Measurements from ENCODE around the gene CARMIL3. TPM values are rescaled to one million over a fixed set of nuclear protein-coding genes. Genes with fewer than 3 reads are reported as not detected.
A peak's percentile ranks its signal among the peaks of the same experiment; 100 is the strongest.

The CARMIL3 gene
- total and polyA plus RNA-seq, 2 of the 8 experiments (the other 6 are each of a cell fraction or from before 2014, with no cell fraction given): 6.0 to 9.0 TPM

DNA sequence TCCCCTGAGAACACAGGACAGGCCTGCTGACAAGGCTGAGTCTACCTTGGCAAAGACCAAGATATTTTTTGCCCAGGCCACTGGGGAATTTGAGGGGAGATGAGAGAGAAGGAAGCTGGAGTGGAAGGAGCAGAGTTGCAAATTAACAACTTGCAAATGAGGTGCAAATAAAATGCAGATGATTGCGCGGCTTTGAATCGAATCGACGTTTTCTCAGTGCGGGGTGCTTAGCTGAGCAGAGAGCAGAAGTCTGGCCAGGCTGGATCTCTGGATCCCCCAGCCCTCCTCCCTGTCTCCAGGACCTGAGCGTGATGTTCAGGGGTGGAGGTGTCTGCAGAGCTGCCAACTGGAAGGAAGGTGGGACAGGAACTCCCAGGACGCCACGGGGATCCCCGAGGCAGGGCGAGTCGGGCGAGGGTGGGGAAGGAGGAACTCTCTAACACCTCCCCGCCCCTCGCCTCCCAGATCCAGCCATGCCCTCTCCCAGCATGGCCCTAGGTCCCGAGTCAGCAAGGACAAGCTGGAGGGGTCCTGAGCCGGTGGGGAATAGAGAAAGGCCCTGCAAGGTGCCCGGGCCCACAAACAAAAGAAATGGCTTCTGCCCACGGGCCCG, 527 bp upstream of the CARMIL3 start:
- Histone ChIP-seq H3K14ac (ENCODE audit: insufficient read length) (no peak overlapping the region), H3K36me3 (ENCODE audit: control insufficient read depth in 2 of 4, insufficient read depth in 4 of 4, low read length in 3 of 4) (no peaks in the 10 kb centered on the region), H2BK20ac (ENCODE audit: low read length) (no peak overlapping the region), H2BK12ac (ENCODE audit: low read depth, low read length) (0 out of 2 replicates have a peak overlapping the region, but pooled peaks have one; percentile 50), H3K23ac (ENCODE audit: insufficient read length) (no peak overlapping the region), H4K91ac (replicated peaks; ENCODE audit: insufficient read length, low read length) (no peak overlapping the region), H2BK120ac (replicated peaks; ENCODE audit: low read depth, low read length) (no peak overlapping the region), H2BK5ac (ENCODE audit: low read depth, low read length) (peak overlapping the region; percentile 60; the same call in 1 of the 2 replicates), H2BK15ac (ENCODE audit: low read length) (no peak overlapping the region), H3K4ac (replicated peaks; ENCODE audit: insufficient read length, low read depth, low read length) (no peak overlapping the region), H4K5ac (ENCODE audit: insufficient read length, low read depth, low read length) (peak overlapping the region; percentile 91), H3K4me1 (replicated peaks in 1 of 4; ENCODE audit: control insufficient read depth in 3 of 4, insufficient read depth in 4 of 4, low read length in 3 of 4) (peaks cover 0 to 10% (median 5%) of the 10 kb centered on the region in 4 experiments; a peak in 5 of 7 replicates), H3K9ac (replicated peaks in 1 of 4; ENCODE audit: extremely low read depth in 1 of 4, low read depth in 3 of 4, low read length in 3 of 4) (peak overlapping the region in 3 of 4 experiments; percentile 38 to 65 (median 46); a peak in 6 of 7 replicates), H4K8ac (ENCODE audit: extremely low read depth, insufficient read depth, low read length) (peak overlapping the region; percentile 97; the same call in 1 of the 2 replicates), H3K23me2 (ENCODE audit: low read depth, low read length) (peaks cover 9% of the 10 kb centered on the region), H3K56ac (replicated peaks; ENCODE audit: insufficient read length, low read depth, low read length) (no peak overlapping the region), H2AK5ac (ENCODE audit: low read depth, low read length) (0 out of 2 replicates have a peak overlapping the region, but pooled peaks have one; percentile 24), H3K27me3 (replicated peaks in 1 of 4; ENCODE audit: control insufficient read depth in 3 of 4, extremely low read depth in 1 of 4, insufficient read depth in 3 of 4, low read length in 3 of 4) (no peaks in the 10 kb centered on the region; a peak in 1 of 7 replicates), H3K79me1 (ENCODE audit: low read depth, low read length) (no peaks in the 10 kb centered on the region), H3K79me2 (ENCODE audit: control insufficient read depth in 1 of 2, insufficient read depth in 2 of 2, low read length in 2 of 2) (no peaks in the 10 kb centered on the region), H3K27ac (ENCODE audit: low read depth, low read length) (no peak overlapping the region), H3K18ac (ENCODE audit: extremely low read depth, low read length) (peak overlapping the region; percentile 48), H2AFZ (ENCODE audit: low read length) (no peak overlapping the region; the same call in 1 of the 2 replicates), H3K9me3 (ENCODE audit: insufficient read depth in 2 of 2, low read depth in 1 of 2, low read length in 1 of 2) (no peaks in the 10 kb centered on the region), H4K20me1 (replicated peaks in 1 of 2; ENCODE audit: control insufficient read depth in 1 of 2, insufficient read depth in 2 of 2, low read length in 2 of 2) (peaks cover 0 to 2% of the 10 kb centered on the region in 2 experiments), H3K4me2 (ENCODE audit: insufficient read depth in 1 of 2, low read depth in 2 of 2, low read length in 2 of 2) (peak overlapping the region; percentile 89 to 99), H3K4me3 (ENCODE audit: extremely low read depth in 1 of 4, insufficient read depth in 2 of 4, low read depth in 3 of 4, low read length in 4 of 4) (peak overlapping the region; percentile 56 to 82 (median 80))
- ChIA-PET CTCF (ENCODE audit: partially characterized antibody) (interaction anchor here (0.6 to 9.6 kb wide), 8 partner anchors 10 to 58 kb away, joined by 3 to 234 read pairs (median 5); partner anchors contain the start of gene PCK2), POLR2A (ENCODE audit: partially characterized antibody) (interaction anchor here (0.7 to 8.0 kb wide), 15 partner anchors 10 to 472 kb away, joined by 3 to 57 read pairs (median 3); partner anchors contain the start of genes DCAF11, JPH4, NRL and PCK2)
- FAIRE-seq (no peak), DNase-seq (ENCODE audit: low read depth in 1 of 2, low spot score in 2 of 2) (peak in 1 of 2 experiments; percentile 77)
- 9% methylated on average over 20 of the region's 20 CpGs; no CpG with 5 or more reads in 1 of the 2 experiments for WGBS, 2 experiments (ENCODE audit: extremely low coverage in 1 of 2, insufficient coverage in 1 of 2, insufficient read length in 1 of 2, insufficient replicate concordance in 2 of 2, low coverage in 1 of 2, low lambda C conversion rate in 2 of 2, missing lambda C conversion rate in 1 of 2)
- TF ChIP-seq TEAD4 (IDR thresholded peaks at IDR 0.05; ENCODE audit: low read depth, low read length): no peak
- no peak for TF ChIP-seq RFX5 (IDR thresholded peaks at IDR 0.05; ENCODE audit: borderline replicate concordance, low read depth, low read length)
- no peak for TF ChIP-seq EZH2 (IDR thresholded peaks at IDR 0.05; ENCODE audit: low read depth, low read length, severe bottlenecking)
- TF ChIP-seq BACH1 (IDR thresholded peaks at IDR 0.05; ENCODE audit: low read length): no peak
- TF ChIP-seq ASH2L (IDR thresholded peaks at IDR 0.05; ENCODE audit: low read length): no peak
- no peak for TF ChIP-seq JUN (IDR thresholded peaks at IDR 0.05; ENCODE audit: low read depth, low read length)
- TF ChIP-seq RNF2 (IDR thresholded peaks at IDR 0.05; ENCODE audit: borderline replicate concordance, low read depth, low read length, missing control alignments, poor library complexity, severe bottlenecking): no peak
- TF ChIP-seq, protein P1, sequence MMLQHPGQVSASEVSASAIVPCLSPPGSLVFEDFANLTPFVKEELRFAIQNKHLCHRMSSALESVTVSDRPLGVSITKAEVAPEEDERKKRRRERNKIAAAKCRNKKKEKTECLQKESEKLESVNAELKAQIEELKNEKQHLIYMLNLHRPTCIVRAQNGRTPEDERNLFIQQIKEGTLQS (IDR thresholded peaks at IDR 0.05; ENCODE audit: insufficient read depth, low read depth, low read length): no peak
- TF ChIP-seq, protein P2, sequence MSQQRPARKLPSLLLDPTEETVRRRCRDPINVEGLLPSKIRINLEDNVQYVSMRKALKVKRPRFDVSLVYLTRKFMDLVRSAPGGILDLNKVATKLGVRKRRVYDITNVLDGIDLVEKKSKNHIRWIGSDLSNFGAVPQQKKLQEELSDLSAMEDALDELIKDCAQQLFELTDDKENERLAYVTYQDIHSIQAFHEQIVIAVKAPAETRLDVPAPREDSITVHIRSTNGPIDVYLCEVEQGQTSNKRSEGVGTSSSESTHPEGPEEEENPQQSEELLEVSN (IDR thresholded peaks at IDR 0.05): no peak; the same call in 1 of the 2 replicates
- TF ChIP-seq GTF2F1 (IDR thresholded peaks at IDR 0.05; ENCODE audit: borderline replicate concordance, low read depth, low read length): no peak

Data from H1 (cell line).